ENCODE data around the gene EPS8. TPM values are rescaled to one million over a fixed set of nuclear protein-coding genes. Genes with fewer than 3 reads are reported as not detected.
A peak's percentile ranks its signal among the peaks of the same experiment; 100 is the strongest.

EPS8 gene
- polyA plus RNA-seq, 1 donor from 2014 or later = 1.6 TPM

- Mint-ChIP-seq H3K4me3 (no peak overlapping the region), H3K36me3 (no peaks in the 10 kb centered on the region), H3K27ac (no peak overlapping the region), H3K4me1 (peaks cover 0 to 2% (median 2%) of the 10 kb centered on the region in 3 donors), H3K9me3 (no peaks in the 10 kb centered on the region), H3K27me3 (peaks cover under 1% of the 10 kb centered on the region)
Measured at GRCh38 chr12:15722951-15723350, 66.2 kb downstream of the EPS8 start.

- peaks cover 0 to 3% (median 2%) of the 10 kb centered on the region in 3 donors for H3K4me1 Mint-ChIP-seq
- no peaks in the 10 kb centered on the region for H3K36me3 Mint-ChIP-seq
- no peak overlapping the region for H3K27ac Mint-ChIP-seq
- no peak overlapping the region for H3K4me3 Mint-ChIP-seq
- no peaks in the 10 kb centered on the region for H3K9me3 Mint-ChIP-seq
- no peaks in the 10 kb centered on the region for H3K27me3 Mint-ChIP-seq
Measured at GRCh38 chr12:15721316-15722115, 67.7 kb downstream of the EPS8 start.

GRCh38 chr12:15720295-15720694 is 68.9 kb downstream of the EPS8 start:
- H3K36me3 Mint-ChIP-seq = no peaks in the 10 kb centered on the region
- peaks cover 5% of the 10 kb centered on the region for H3K27me3 Mint-ChIP-seq
- no peak overlapping the region for H3K4me3 Mint-ChIP-seq
- peaks cover 0 to 4% (median under 1%) of the 10 kb centered on the region in 3 donors for H3K4me1 Mint-ChIP-seq
- H3K9me3 Mint-ChIP-seq = no peaks in the 10 kb centered on the region
- no peak overlapping the region for H3K27ac Mint-ChIP-seq

GRCh38 chr12:15719230-15719629 is 70.0 kb downstream of the EPS8 start:
- Mint-ChIP-seq H3K36me3 (no peaks in the 10 kb centered on the region), H3K9me3 (no peaks in the 10 kb centered on the region), H3K4me1 (peaks cover 0 to 4% (median 0%) of the 10 kb centered on the region in 3 donors), H3K27ac (no peak overlapping the region), H3K27me3 (peaks cover 5% of the 10 kb centered on the region), H3K4me3 (no peak overlapping the region)

- Mint-ChIP-seq H3K36me3 (no peaks in the 10 kb centered on the region), H3K27ac (no peak overlapping the region), H3K4me3 (no peak overlapping the region), H3K27me3 (peaks cover 5% of the 10 kb centered on the region), H3K9me3 (no peaks in the 10 kb centered on the region), H3K4me1 (peaks cover 0 to 4% (median 1%) of the 10 kb centered on the region in 3 donors)
Measured at GRCh38 chr12:15717940-15718567, 71.1 kb downstream of the EPS8 start.

GRCh38 chr12:15716581-15716980 is 72.6 kb downstream of the EPS8 start:
- no peaks in the 10 kb centered on the region for H3K9me3 Mint-ChIP-seq
- H3K27me3 Mint-ChIP-seq = peaks cover 5% of the 10 kb centered on the region
- H3K4me1 Mint-ChIP-seq = peaks cover 0 to 4% (median 1%) of the 10 kb centered on the region in 3 donors
- no peak overlapping the region for H3K27ac Mint-ChIP-seq
- no peak overlapping the region for H3K4me3 Mint-ChIP-seq
- H3K36me3 Mint-ChIP-seq = no peaks in the 10 kb centered on the region

GRCh38 chr12:15714256-15714655 is 74.9 kb downstream of the EPS8 start:
- H3K4me3 Mint-ChIP-seq = no peak overlapping the region
- peaks cover 2 to 5% (median 2%) of the 10 kb centered on the region in 3 donors for H3K4me1 Mint-ChIP-seq
- H3K27ac Mint-ChIP-seq = no peak overlapping the region
- no peaks in the 10 kb centered on the region for H3K9me3 Mint-ChIP-seq
- H3K27me3 Mint-ChIP-seq = peaks cover 6% of the 10 kb centered on the region
- H3K36me3 Mint-ChIP-seq = no peaks in the 10 kb centered on the region

GRCh38 chr12:15712823-15713660 is 76.1 kb downstream of the EPS8 start:
- Mint-ChIP-seq H3K4me1 (peaks cover 3 to 6% (median 5%) of the 10 kb centered on the region in 3 donors), H3K9me3 (no peaks in the 10 kb centered on the region), H3K4me3 (no peak overlapping the region)

GRCh38 chr12:15712160-15712559 is 77.0 kb downstream of the EPS8 start:
- Mint-ChIP-seq H3K27ac (no peak overlapping the region), H3K4me1 (peaks cover 3 to 6% (median 5%) of the 10 kb centered on the region in 3 donors), H3K27me3 (peaks cover 6% of the 10 kb centered on the region), H3K36me3 (peaks cover 3% of the 10 kb centered on the region), H3K9me3 (no peaks in the 10 kb centered on the region), H3K4me3 (no peak overlapping the region)

More at GRCh38 chr12:15712823-15713660, 76.1 kb downstream of the EPS8 start:
- H3K27ac Mint-ChIP-seq = no peak overlapping the region
- peaks cover 6% of the 10 kb centered on the region for H3K27me3 Mint-ChIP-seq
- H3K36me3 Mint-ChIP-seq = peaks cover 3% of the 10 kb centered on the region

- peaks cover 1 to 6% (median 5%) of the 10 kb centered on the region in 3 donors for H3K4me1 Mint-ChIP-seq
- no peaks in the 10 kb centered on the region for H3K9me3 Mint-ChIP-seq
- no peak overlapping the region for H3K4me3 Mint-ChIP-seq
Measured at GRCh38 chr12:15710860-15711510, 78.2 kb downstream of the EPS8 start.

GRCh38 chr12:15709551-15709950 is 79.6 kb downstream of the EPS8 start:
- Mint-ChIP-seq H3K4me1 (peaks cover 1 to 6% (median 6%) of the 10 kb centered on the region in 3 donors), H3K9me3 (no peaks in the 10 kb centered on the region), H3K4me3 (no peak overlapping the region), H3K27me3 (peaks cover 2% of the 10 kb centered on the region), H3K36me3 (peaks cover 3% of the 10 kb centered on the region), H3K27ac (peak overlapping the region in 1 of 3 donors; percentile 32)

More at GRCh38 chr12:15710860-15711510, 78.2 kb downstream of the EPS8 start:
- peaks cover 3% of the 10 kb centered on the region for H3K36me3 Mint-ChIP-seq
- peaks cover 6% of the 10 kb centered on the region for H3K27me3 Mint-ChIP-seq
- no peak overlapping the region for H3K27ac Mint-ChIP-seq

GRCh38 chr12:15708396-15709076 is 80.7 kb downstream of the EPS8 start:
- Mint-ChIP-seq H3K4me3 (no peak overlapping the region), H3K36me3 (peaks cover 3% of the 10 kb centered on the region), H3K4me1 (peaks cover 1 to 6% (median 5%) of the 10 kb centered on the region in 3 donors), H3K27me3 (peaks cover 2% of the 10 kb centered on the region), H3K9me3 (no peaks in the 10 kb centered on the region), H3K27ac (no peak overlapping the region)

- H3K4me1 Mint-ChIP-seq = peaks cover 1 to 6% (median 5%) of the 10 kb centered on the region in 3 donors
- peaks cover 2% of the 10 kb centered on the region for H3K27me3 Mint-ChIP-seq
- H3K4me3 Mint-ChIP-seq = no peak overlapping the region
- H3K36me3 Mint-ChIP-seq = peaks cover 3% of the 10 kb centered on the region
- H3K9me3 Mint-ChIP-seq = no peaks in the 10 kb centered on the region
- no peak overlapping the region for H3K27ac Mint-ChIP-seq
Measured at GRCh38 chr12:15707516-15708199, 81.5 kb downstream of the EPS8 start.

Data from IgD-negative memory B cell (primary cell).